HUES64 (cell line): Measurements from ENCODE around the gene TNIK.

Experiments used
- H3K27ac ChIP-seq: 2 replicates; pipeline ENCODE4 v1.7.0; 2013; ENCODE audit warnings: low read depth, low read length, inconsistent platforms
- H3K27me3 ChIP-seq: 2 replicates; pipeline ENCODE4 v1.6.1; 2013; ENCODE audit warnings: mild to moderate bottlenecking, low read length; ENCODE audit not compliant: insufficient read depth
- H3K36me3 ChIP-seq: 2 replicates; pipeline ENCODE4 v1.6.1; 2013; ENCODE audit warnings: mild to moderate bottlenecking, low read length; ENCODE audit not compliant: insufficient read depth
- H3K4me1 ChIP-seq: 2 replicates; pipeline ENCODE4 v1.6.1; 2013; ENCODE audit warnings: mild to moderate bottlenecking, low read length, moderate library complexity; ENCODE audit not compliant: insufficient read depth
- H3K4me3 ChIP-seq: 2 replicates; pipeline ENCODE4 v1.5.1; 2013; ENCODE audit warnings: mild to moderate bottlenecking, low read length, moderate library complexity
- H3K9ac ChIP-seq: 2 replicates; pipeline ENCODE4 v1.6.1; 2013; ENCODE audit warnings: mild to moderate bottlenecking, low read depth, low read length
- H3K9me3 ChIP-seq: 2 replicates; pipeline ENCODE4 v1.6.1; 2013; ENCODE audit warnings: low read depth, low read length; ENCODE audit not compliant: insufficient read depth
- whole genome bisulfite sequencing: fragments of 150-250, 120-280 bp; methylation state at CpG from one replicate; pipeline ENCODE4 v1.1.7; 2013; ENCODE audit warnings: missing lambda C conversion rate; 5-methylcytosine and 5-hydroxymethylcytosine counted together

Gene TNIK

DNA sequence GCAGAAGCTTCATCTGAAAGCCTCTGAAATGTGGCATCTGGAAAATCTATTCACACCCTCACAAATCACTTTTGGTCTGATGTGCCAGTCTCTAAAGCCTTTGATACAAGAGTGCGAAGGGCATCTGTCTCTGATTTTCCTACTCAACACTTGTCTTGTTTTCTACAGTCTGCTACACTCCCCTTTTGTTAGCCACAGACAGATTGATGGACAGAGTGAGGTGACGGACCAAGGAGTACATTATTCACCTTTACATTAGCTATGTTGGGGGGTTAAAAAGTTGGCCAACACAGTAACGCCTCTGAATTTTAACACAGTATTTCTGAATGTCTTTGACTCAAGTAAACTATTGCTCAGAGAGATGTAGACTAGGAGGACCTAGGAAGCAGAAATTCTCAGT lies 63.1 kb downstream of the TNIK start:
- no peaks in the 10 kb centered on the region for H3K27me3 ChIP-seq
- no peaks in the 10 kb centered on the region for H3K36me3 ChIP-seq
- H3K4me1 ChIP-seq, result peaks cover 27% of the 10 kb centered on the region
- H3K9me3 ChIP-seq, result no peaks in the 10 kb centered on the region
- 95% methylated on average over 2 of the region's 3 CpGs for WGBS
- H3K9ac ChIP-seq, result no peak overlapping the region
- no peak overlapping the region for H3K27ac ChIP-seq
- no peak overlapping the region for H3K4me3 ChIP-seq

DNA sequence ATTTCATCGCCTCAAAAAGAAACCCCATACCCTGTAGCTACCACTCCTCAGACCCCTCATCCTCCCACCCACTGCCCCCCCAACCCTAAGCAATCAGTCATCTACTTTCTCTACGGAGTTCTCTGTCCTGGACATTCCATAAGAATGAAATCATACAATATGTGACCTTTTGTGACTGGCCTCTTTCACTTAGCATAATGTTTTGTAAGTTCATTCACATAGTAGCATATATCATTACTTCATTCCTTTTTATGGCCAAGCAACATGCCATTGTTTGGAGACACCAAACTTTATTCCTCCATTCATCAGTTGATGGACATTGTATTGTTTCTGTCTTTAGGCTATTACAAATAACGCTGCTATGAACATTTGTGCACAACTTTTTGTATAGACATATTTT lies 64.2 kb downstream of the TNIK start:
- Histone ChIP-seq H3K4me1 (peaks cover 27% of the 10 kb centered on the region), H3K9me3 (peaks cover 6% of the 10 kb centered on the region; the same call in 1 of the 2 replicates), H3K36me3 (no peaks in the 10 kb centered on the region), H3K9ac (no peak overlapping the region), H3K27me3 (no peaks in the 10 kb centered on the region), H3K4me3 (no peak overlapping the region), H3K27ac (no peak overlapping the region)
- WGBS, result 85% methylated on average over 3 of the region's 3 CpGs

DNA sequence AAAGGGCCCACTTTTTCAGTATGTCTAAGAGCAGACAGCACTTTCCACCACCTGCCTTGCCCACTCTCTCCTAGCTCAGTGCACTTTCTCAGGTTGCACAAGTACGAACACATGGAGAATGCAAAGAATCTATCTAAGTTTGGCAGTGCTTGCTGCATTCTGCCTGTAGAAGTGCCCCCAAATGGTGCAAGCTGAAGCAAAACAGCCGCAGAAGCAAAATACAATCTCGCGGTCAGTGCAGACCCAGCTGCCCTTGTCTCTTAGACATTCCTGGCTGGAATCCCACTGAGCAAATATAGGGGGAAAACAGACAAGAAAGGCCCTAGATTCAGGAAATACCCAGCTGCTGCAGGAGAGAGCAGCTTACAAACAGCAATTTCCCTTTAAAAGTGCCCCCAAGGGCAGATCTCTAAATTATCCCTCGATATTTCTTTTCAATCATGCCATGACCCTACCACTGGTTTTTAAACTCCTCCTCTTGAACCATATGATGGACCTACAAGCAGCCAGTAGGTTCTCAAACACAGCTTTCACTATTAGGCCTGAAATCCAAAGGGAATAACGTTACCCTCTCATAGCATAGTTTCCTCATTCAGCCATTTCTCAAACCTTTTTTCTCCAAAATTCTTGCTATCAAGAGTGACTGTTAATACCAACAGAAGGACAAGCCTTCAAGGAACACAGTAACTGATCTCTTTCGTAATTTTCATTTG lies 67.0 kb downstream of the TNIK start:
- Histone ChIP-seq H3K36me3 (no peaks in the 10 kb centered on the region), H3K9me3 (peaks cover 9% of the 10 kb centered on the region; the same call in 1 of the 2 replicates), H3K27me3 (no peaks in the 10 kb centered on the region), H3K27ac (peak overlapping the region; percentile 75), H3K4me1 (peaks cover 37% of the 10 kb centered on the region), H3K4me3 (no peak overlapping the region), H3K9ac (peak overlapping the region; percentile 27)
- WGBS, result 41% methylated on average over 7 of the region's 7 CpGs

DNA sequence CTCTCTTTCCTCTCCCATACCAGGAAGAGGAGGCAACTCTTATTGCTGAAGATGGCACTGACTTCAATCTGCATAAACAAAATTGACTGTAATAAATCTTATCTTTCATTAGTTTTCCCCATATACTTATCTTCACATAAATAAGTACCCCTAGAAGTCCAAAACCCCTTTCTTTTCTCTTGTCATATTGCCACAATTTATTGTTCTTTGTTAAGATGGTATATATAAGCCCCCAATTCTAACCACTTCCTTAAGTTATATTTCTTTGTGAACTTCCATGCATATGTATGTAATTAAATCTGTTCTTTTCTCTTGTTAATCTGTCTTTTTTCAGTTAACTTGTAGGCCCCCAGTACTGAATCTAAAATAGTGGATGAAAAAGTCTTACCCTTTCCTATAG lies 68.8 kb downstream of the TNIK start:
- Histone ChIP-seq H3K9ac (no peak overlapping the region), H3K4me1 (peaks cover 29% of the 10 kb centered on the region), H3K36me3 (no peaks in the 10 kb centered on the region), H3K4me3 (no peak overlapping the region), H3K27ac (no peak overlapping the region), H3K9me3 (peaks cover 9% of the 10 kb centered on the region; the same call in 1 of the 2 replicates), H3K27me3 (no peaks in the 10 kb centered on the region)

DNA sequence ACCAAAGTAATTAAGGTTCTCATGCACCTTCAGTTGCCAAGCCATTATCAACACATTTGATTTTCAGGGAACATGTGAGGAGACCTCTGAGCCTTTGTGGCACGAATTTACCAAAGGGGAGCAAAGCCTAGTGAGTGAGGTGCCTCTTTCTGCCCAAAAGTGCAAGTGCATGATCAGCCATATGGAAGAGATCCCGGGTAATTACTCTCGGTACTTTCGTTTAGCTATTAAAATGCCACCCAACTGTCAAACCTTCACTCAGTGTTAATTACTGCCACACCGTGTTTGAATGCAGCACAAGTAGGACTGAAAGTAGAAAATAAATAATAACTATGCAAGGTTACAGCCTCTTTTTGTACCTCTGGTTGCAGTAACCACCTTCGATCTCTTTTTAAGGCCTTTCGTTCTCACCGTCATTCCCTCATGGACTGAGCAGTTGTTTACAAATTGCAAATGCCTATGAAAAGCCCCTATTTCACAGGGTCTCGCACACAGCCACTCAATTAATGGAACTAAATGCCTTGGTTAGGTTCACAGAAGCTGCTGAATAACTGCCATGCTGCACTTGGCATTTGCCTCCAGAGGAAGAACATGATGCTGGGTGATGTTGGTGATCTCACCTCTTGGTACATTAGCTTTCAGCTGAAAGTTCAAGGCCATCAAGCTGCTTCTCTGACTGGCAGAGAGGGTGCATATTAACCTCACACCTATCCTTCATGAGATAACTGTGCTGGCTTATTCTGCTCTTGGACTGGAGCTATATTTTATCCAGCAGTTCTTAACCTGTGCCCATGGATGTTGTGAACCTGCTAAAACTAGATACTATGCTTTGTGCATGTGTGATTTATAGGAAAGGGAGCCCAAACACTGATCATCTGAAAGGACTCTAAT lies 69.9 kb downstream of the TNIK start:
- no peak overlapping the region for H3K4me3 ChIP-seq
- WGBS, result 92% methylated on average over 9 of the region's 9 CpGs
- no peaks in the 10 kb centered on the region for H3K27me3 ChIP-seq
- no peaks in the 10 kb centered on the region for H3K36me3 ChIP-seq
- peaks cover 34% of the 10 kb centered on the region for H3K4me1 ChIP-seq
- no peak overlapping the region for H3K27ac ChIP-seq
- H3K9me3 ChIP-seq, result peaks cover 9% of the 10 kb centered on the region; the same call in 1 of the 2 replicates
- no peak overlapping the region for H3K9ac ChIP-seq

DNA sequence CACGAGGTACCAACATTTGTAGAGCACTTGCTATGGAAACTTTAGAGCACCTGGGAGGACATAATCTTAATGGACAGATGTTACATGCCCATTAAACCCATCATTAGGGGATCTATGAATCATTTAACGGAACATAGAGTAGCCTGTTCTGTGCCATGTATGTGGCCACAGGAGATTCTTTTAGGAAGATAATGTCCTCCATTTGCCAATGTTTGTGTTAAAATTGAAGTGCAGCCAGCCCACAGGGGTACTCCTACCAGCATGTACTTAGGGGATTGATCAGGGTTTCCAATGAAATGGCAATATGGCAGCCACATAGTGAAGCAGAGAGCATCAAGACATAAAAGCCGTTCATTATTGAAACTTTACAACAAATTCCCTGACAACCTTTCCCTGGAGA lies 70.7 kb downstream of the TNIK start:
- 60% methylated on average over 3 of the region's 3 CpGs for WGBS
- no peak overlapping the region for H3K4me3 ChIP-seq

DNA sequence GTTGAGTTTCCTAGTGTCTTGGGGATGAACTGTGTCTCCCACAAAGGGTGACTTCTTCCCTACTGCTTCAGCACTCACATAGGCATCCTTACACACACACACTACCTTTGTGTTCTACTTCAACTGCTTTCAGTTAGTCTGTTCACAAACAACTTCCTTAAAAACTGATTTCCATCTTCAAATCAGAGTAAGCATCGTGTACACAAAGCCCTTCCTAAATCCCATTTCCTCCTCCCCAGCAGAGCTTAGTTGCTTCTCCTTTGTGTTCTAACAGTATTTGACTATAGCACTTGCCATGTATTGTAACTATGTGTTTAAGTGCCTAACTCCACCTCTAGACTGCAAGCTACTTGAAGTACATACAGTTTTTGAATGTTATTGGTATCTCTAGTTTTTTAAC lies 71.7 kb downstream of the TNIK start:
- WGBS, result 67% methylated on average over 1 of the region's 1 CpG
- H3K27me3 ChIP-seq, result no peaks in the 10 kb centered on the region
- no peak overlapping the region for H3K9ac ChIP-seq
- no peak overlapping the region for H3K27ac ChIP-seq
- peaks cover 9% of the 10 kb centered on the region; the same call in 1 of the 2 replicates for H3K9me3 ChIP-seq
- peaks cover 46% of the 10 kb centered on the region for H3K4me1 ChIP-seq
- H3K4me3 ChIP-seq, result no peak overlapping the region
- no peaks in the 10 kb centered on the region for H3K36me3 ChIP-seq

More for the DNA sequence above, 70.7 kb downstream of the TNIK start:
- Histone ChIP-seq H3K27ac (no peak overlapping the region), H3K9ac (no peak overlapping the region), H3K9me3 (peaks cover 9% of the 10 kb centered on the region; the same call in 1 of the 2 replicates), H3K36me3 (no peaks in the 10 kb centered on the region), H3K27me3 (no peaks in the 10 kb centered on the region), H3K4me1 (peaks cover 42% of the 10 kb centered on the region)

DNA sequence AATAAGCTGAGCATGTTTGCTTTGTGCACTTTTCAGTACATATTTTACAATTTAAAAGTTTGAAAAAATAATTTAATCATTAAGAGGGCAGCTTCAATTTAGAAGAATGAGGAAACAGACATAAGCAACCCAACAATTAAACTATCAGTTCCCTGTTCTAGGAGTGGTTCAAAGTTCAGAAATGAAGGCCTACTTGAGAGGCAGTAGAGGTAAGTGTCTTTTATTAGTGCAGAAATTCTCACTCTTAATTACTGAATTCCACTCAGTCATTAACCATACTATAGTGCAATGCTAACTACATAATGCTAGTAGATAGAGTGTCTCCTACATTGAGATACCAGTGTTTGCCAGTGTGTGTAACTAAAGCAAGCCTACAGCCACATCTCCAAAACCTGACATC lies 73.1 kb downstream of the TNIK start:
- Histone ChIP-seq H3K36me3 (no peaks in the 10 kb centered on the region), H3K4me3 (no peak overlapping the region), H3K9ac (no peak overlapping the region), H3K4me1 (peaks cover 44% of the 10 kb centered on the region), H3K27ac (no peak overlapping the region), H3K27me3 (no peaks in the 10 kb centered on the region), H3K9me3 (peaks cover 9% of the 10 kb centered on the region; the same call in 1 of the 2 replicates)

DNA sequence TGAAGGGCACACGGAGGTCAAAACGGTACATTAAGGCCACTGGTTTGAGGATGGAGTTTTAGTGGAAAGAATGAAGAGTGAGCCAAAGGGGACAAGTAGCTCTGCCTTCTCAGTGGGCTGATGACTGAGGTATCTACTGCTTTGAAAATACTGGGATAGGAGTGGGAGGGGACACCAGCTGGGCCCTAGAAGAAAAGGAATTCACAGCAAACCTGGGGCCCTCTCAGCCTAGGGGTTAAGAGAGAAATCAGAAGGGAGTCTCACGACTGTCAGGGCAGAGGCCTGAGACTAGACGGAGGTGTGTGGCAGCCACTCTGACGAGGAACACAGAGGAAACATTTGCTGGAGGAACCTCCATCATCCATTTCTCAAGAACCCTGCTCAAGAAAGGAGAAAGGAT lies 75.1 kb downstream of the TNIK start:
- Histone ChIP-seq H3K4me1 (peaks cover 57% of the 10 kb centered on the region), H3K36me3 (no peaks in the 10 kb centered on the region), H3K9ac (no peak overlapping the region), H3K9me3 (no peaks in the 10 kb centered on the region), H3K27ac (peak overlapping the region; percentile 17; the same call in 1 of the 2 replicates), H3K27me3 (no peaks in the 10 kb centered on the region), H3K4me3 (no peak overlapping the region)
- WGBS, result 35% methylated on average over 5 of the region's 5 CpGs

DNA sequence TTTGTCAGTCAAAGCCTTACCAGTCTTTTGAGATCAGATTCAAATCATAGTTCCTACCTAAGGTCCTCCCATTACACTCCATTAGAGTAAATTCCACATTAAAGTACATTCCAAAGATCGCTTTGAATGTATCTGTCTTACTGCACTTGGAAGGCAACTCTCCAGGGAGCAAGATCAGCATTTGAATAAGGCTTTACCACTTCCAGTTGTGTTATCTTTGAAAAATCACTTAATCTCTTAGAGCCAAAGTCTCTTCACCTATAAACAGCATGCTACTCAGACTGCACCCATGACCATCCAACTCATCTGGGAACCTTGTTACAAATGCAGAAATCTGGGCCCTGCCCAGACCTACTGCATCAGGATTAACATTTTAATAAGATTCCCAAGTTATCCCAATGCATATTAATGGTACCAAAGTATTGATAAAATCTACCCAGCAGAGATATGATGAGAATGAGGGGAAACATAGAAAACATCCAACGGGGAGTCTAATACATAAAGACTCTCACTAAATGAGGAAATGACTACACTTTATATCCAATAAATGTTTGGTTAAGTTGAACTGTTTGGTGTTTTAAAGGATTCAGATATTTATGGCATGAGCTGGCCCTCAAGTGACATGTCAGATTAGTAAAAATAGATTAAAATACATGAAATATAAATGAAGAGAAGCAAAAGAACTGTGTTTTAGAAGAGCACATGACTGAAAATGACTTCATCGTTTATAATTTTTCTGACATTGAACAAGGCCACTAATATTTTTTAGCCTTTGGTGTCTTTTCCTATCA lies 75.9 kb downstream of the TNIK start:
- peaks cover 57% of the 10 kb centered on the region for H3K4me1 ChIP-seq

More for the DNA sequence above, 75.9 kb downstream of the TNIK start:
- WGBS, result 55% methylated on average over 2 of the region's 3 CpGs
- Histone ChIP-seq H3K9ac (no peak overlapping the region), H3K27ac (peak overlapping the region; percentile 17; the same call in 1 of the 2 replicates), H3K36me3 (no peaks in the 10 kb centered on the region), H3K9me3 (no peaks in the 10 kb centered on the region), H3K27me3 (no peaks in the 10 kb centered on the region), H3K4me3 (no peak overlapping the region)
